Right lung (tissue), 5 donors: Measurements from ENCODE around the gene IL24. TPM values are rescaled to one million over a fixed set of nuclear protein-coding genes. Genes with fewer than 3 reads are reported as not detected.

Experiments
- DNase-seq, 2 donors: peaks; one replicate each; pipeline ENCODE4 v3.0.0-alpha.2; 2013
- polyA plus RNA-seq, 5 donors: library from polyadenylated mRNA; unstranded; fragments of 120-200 nt; gene quantifications; one replicate each; pipeline versions ENCODE4 v1.2.1 to v1.2.3, GENCODE V29; 2013; ENCODE audit warnings: inconsistent platforms in 1 of 5, low replicate concordance in 1 of 5; ENCODE audit not compliant: insufficient read length in 5 of 5, insufficient read depth in 1 of 5

Gene IL24
- polyA plus RNA-seq, 5 donors = 0.22 to 0.64 (median 0.29) TPM

GRCh38 chr1:206878456-206878855 lies 18.8 kb upstream of the IL24 start:
- DNase-seq = no peak

GRCh38 chr1:206880314-206880713 lies 16.9 kb upstream of the IL24 start:
- DNase-seq = no peak

DNA sequence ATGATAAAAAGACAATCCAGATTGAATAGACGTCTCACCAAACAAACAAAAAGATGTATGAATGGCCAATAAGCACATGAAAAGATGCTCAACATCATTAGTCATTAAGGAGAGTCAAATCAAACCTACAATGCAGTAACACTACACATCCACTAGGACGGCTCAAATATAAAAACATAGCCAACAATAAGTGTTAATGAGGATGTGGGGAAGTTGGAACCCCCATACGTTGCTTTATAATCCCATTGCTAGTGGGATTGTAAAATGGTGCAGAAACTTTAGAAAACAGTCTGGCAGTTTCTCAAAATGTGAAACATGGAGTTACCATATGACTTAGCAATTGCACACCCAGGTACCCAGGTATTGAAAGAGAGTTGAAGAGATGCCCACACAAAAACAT lies 14.7 kb upstream of the IL24 start:
- no peak for DNase-seq

GRCh38 chr1:206883160-206883559 lies 14.1 kb upstream of the IL24 start:
- no peak for DNase-seq

DNA sequence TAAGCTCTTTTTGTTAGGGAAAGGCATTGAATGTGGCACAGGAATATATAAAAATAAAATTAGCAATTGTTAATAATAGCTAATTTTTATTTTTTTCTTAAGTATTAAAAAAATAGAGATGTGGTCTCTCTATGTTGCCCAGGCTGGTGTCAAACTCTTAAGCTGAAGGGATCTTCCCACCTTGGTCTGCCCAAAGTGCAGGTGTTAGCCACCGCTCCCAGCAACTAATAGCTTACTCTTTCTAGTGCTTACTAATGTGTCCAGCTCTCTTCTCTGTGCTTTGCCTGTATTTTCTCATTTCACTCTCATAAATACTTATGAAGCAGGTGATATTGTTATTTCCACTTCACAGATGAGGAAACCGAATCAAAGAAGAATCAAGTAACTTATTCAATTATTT lies 13.4 kb upstream of the IL24 start:
- DNase-seq = no peak

- DNase-seq = no peak
Observed at GRCh38 chr1:206885341-206886060, 11.7 kb upstream of the IL24 start.

DNA sequence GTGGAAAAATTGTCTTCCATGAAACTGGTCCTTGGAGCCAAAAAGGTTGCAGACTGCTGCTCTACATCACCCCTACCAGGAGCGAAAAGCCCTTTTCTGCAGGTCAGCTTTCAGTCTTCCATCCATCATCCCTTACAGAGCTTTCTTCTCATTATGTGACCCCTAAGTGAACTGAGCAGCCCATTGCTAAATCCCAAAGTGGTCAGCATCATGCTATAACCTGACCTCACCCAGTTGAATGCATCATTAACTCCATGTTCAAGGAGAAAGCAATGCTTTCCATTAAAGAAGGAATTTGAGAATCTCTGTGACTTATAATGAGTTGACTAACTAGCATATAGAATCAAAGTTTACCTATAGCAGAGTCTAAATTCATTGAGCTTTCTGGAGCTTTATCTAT lies 10.4 kb upstream of the IL24 start:
- no peak for DNase-seq

DNA sequence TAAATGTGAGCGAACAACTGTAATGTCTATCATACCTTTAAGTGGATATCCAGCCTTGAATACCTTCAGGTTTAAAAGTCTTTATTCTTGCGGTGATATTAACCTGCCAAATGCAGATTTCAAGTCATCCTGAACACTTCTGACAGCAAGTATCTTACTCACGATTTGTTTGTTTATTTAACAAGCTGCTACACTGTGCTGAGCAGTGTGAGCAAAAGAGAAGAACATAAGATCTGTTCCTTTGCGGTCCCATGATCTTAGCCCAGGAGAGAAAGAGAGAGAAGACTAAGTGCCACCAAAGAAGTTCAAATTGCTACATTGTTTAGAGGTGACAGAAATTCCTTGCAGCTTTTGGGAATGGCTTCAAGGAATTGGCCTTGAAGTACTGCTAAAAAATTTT lies 9.5 kb upstream of the IL24 start:
- DNase-seq = no peak

GRCh38 chr1:206890125-206891060 lies 6.8 kb upstream of the IL24 start:
- no peak for DNase-seq

DNA sequence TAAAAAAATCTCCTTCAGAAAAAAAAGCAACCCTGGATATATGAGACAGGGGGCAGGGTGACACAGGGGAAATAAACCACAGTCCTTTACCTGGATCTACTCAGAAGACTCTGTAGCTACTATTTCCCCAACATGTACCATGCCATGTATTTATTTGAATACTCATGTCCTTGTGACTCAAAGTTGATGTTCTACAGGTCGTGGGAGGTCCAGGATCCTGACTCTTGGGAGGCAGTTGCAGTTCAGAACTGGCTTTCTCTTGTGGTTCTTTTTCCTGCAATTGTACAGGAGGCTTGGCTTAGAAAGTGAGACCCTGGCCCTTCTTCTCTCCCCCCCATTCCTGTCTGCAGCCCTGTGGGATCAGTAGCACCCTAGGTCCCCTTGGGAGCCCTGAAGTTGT lies 5.8 kb upstream of the IL24 start:
- DNase-seq = no peak

GRCh38 chr1:206892351-206892984 lies 4.8 kb upstream of the IL24 start:
- no peak for DNase-seq

- no peak for DNase-seq
Observed at GRCh38 chr1:206893380-206893779, 3.9 kb upstream of the IL24 start.

DNA sequence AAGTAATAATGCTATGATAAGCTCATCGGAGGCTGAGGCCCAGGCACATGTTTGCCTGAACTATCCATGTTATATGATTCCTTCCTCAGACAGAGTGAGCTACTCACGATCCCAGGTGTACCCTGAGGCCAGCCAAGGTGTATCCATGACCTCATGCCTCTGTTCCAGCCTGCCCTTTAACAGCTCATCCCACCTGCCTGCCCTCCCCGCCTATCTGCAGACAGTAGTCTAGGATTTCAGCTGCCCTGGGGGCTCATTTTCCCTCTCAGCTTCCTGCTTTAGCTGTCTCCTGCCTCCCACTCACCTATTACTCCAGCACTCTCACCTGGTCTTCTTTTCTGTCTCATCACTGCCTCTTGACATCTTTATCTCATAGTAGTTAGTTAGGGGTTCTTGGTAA lies 1.9 kb upstream of the IL24 start:
- DNase-seq = no peak

- peak in 1 of 2 donors; percentile 45 for DNase-seq
Observed at GRCh38 chr1:206895837-206896242, 1.4 kb upstream of the IL24 start.

- no peak for DNase-seq
Observed at GRCh38 chr1:206896261-206896660, 982 bp upstream of the IL24 start.

DNA sequence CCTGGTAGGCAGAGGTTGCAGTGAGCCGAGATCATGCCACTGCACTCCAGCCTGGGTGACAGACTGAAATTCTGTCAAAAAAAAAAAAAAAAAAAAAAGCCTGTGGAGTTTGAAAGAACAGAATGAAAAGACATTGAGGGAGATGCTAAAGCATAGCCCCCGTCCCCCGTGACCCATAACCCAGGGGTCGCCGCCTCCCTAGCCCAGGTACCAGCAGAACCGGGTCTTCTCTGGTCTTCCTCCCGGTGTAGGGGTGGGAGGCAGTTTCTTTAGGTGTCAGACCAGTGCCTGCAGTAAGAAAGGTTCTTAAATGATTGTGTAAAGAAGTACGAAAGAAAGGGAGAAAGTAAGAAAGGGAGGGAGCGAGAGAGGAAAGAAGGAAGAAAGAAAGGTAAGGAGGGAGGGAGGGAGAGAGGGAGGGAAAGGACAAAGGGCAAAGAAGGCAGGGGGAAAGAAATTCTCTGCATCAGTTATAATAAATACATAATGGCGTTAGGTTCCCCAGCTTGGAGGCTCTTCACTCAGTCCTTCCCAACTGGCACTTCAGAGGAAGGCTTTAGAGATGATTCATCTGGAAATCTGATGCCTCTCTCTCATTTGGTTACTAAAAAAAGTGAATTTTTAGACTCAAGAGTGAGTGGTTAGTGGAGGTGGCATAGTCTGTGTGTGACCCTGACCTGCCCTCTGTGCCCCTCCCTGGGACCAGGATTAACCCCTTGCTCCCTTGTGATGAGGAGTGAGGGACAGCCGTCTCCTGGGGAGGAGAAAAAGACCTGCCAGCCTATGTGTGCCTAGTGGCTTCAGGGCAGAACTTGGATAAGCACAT lies 1.1 kb downstream of the IL24 start:
- DNase-seq = no peak

DNA sequence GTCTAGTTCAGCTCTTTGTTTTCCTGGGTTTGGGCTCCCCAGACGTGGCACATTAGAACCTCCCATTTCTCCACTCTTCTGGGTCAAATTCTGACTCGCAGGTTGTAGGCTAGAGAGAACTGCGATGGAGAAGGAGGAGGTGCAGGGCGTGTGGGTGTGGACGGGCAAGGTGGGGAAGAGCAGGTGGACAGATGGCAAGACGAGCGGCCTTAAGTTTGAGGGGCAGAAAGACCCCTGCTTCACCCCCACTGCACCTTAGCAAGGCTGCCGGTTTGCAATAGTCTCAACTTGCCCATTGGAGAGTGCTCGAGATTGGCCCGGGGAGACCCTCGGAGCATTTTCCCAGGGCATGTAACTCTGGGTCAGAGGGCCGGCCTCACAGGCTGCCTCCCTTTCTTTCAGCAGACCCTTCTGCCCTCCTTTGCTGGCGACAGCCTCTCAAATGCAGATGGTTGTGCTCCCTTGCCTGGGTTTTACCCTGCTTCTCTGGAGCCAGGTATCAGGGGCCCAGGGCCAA lies 1.7 kb downstream of the IL24 start:
- no peak for DNase-seq

DNA sequence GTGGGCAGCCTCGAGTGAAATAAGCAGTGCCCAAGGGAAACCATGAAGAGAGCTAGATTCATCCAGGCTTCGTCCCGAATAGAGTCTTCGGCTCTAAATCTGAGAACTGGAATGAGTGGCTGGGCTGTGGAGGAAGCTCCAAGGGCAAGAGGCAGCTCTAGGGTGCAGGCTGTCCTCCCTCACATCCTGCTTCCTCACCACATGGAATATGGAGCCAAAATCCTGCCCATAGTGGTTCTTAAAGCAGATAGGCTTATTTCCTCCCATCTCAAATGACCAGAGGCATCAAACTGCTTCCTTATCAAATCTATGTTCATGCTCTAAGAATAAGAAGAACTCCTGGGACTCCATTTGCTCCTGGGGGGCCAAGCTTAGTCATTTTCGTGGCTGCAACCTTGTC lies 2.5 kb downstream of the IL24 start:
- DNase-seq = no peak

DNA sequence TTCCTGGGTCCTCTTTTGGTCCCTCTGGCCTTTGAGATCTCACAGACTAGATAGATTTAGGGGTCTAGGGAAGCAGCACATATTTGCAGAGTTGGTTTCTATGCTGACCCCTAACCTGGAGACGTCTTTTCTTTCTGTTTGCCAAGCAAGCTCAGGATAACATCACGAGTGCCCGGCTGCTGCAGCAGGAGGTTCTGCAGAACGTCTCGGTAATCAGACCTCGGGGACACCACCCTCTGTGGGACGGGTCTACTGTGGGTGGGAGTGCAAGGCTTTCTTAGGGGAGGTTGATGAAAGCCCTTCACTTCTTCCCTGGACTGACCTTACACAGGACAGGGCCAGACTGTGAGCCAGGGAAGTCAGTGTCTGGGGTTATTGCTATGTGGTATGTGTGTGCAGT lies 2.9 kb downstream of the IL24 start:
- DNase-seq = no peak

- DNase-seq = no peak
Observed at GRCh38 chr1:206901944-206902343, 4.7 kb downstream of the IL24 start.

DNA sequence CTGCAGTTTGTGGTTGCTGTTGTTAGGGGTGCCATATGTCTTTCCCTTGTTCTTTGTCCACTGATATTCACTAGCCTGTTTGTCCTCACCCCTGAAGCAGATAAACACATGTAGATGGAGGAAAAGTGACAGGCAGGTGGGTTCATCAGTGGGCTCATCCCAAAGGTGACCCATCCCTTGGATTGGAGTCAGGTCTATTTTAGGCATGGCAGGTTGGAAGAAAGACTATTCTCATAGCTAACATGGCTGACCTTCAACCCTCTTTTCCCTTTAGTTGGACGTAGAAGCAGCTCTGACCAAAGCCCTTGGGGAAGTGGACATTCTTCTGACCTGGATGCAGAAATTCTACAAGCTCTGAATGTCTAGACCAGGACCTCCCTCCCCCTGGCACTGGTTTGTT lies 5.5 kb downstream of the IL24 start:
- DNase-seq = no peak

DNA sequence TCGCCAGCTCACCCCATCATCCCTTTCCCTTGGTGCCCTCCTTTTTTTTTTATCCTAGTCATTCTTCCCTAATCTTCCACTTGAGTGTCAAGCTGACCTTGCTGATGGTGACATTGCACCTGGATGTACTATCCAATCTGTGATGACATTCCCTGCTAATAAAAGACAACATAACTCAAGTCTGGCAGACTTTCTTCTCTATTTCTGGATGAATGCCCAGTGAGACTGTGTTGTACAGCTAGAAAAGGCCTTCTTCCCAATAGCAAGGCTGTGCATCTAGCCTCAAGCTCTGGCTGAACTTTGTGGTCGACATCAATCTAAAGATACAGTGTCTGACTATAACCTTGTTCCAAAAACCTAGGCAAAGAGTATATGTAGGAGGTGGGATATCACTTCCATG lies 6.4 kb downstream of the IL24 start:
- DNase-seq = no peak
